NK-92 (cell line): ENCODE data around the gene GATB.
"Not testable (repeated sequence)": the region's sequence is repeated elsewhere in the genome, so short reads cannot be mapped to it uniquely, and the experiment has no call there.

ENCODE experiments used
- DNase-seq: peaks from one replicate; lab custom pipeline; 2025; ENCODE audit not compliant: unreplicated experiment; lab: John Stamatoyannopoulos, UW

The GATB gene

DNA sequence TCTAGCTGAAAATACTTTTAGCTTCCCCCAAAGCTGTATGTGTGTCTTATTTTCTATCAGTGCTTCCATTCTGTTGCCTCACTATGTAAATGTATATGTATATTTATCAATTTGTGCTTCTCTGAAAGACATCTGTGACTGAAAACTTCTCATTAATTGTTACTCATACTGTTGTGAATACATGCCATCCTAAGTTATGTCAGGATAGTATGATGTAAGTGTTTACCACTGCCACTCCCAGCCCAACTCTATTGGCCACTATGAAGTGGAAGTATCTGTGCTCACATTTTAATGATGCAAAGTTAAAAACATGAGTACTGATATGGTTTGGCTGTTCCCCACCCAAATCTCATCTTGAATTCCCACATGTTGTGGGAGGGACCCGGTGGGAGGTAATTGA is 24.4 kb downstream of the GATB start:
- no peak for DNase-seq

DNA sequence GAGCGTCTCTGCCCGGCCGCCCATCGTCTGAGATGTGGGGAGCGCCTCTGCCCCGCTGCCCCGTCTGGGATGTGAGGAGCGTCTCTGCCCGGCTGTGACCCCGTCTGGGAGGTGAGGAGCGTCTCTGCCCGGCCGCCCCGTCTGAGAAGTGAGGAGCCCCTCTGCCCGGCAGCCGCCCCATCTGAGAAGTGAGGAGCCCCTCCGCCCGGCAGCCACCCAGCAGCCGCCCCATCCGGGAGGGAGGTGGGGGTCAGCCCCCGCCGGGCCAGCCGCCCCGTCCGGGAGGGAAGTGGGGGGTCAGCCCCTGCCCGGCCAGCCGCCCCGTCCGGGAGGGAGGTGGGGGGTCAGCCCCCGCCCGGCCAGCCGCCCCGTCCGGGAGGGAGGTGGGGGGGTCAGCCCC is 29.1 kb downstream of the GATB start:
- not testable (repeated sequence) for DNase-seq

DNA sequence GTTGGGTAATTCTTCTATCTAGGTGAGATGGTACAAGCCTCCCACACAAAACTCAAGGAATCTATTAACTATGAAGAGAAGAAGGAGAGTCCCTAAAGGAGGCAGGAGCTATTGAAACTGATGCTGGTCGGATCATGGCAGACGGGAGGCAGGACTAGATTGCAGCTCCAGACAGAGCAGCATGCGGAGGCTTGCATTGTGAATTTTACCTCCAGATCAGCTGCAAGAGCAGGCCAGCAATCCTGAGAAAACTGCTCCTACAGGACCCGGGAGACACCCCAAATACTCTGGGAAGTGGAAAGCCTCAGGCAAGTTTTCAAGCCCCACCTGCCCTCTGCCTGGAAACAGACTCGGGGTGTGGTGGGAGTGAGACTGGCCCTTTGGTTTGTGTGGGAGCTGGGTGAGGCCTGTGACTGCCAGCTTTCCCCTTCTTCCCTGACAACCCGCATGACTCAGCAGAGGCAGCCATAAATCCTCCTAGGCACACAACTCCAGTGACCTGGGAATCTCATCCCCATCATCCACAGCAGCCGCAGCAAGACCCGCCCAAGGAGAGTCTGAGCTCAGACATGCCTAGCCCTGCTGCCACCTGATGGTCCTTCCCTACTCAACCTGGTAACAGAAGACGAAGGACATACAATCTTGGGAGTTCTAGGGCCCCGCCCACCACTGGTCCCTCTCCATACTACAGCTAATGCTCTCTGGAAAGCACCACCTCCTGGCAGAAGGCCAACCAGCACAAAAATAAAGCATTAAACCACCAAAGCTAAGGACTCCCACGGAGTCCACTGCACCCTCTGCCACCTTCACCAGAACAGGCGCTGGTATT is 30.9 kb downstream of the GATB start:
- no peak for DNase-seq

DNA sequence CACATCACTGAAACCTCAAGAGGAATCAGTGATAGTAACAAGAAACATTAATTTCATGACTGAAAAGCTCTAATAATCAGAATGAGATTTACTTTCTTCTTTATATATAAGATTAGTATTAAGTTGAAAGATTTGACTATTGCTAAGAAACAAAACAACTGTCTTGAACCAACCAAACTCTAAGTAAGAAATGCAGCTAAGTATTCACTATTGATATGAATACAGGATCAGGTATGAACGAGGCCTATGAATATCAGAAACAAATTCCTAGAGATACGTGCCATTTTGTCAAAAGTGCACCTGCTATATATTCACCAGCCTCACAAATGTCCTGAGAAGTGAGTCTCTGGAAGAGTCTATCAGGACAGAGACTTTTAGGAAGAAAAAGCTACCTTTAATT is 32.1 kb downstream of the GATB start:
- DNase-seq: no peak

DNA sequence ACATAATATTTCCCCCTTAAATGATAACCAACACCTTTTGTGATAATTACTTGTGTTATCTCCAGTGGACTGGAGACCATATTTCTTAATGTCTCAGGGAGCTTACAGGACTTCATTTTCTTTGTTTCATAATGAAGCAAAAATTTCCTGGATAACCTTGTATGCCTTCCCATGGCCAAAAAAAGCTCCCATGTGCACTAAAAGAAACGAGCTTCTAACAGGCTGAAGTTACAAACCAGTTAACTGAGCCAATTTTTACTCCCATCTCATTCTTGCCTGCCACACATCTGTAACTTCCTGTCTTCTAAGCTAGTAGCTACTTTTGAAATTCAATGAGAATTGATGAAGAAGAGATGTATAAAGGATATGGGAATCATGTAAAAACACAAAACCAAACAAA is 32.8 kb downstream of the GATB start:
- DNase-seq: no peak

DNA sequence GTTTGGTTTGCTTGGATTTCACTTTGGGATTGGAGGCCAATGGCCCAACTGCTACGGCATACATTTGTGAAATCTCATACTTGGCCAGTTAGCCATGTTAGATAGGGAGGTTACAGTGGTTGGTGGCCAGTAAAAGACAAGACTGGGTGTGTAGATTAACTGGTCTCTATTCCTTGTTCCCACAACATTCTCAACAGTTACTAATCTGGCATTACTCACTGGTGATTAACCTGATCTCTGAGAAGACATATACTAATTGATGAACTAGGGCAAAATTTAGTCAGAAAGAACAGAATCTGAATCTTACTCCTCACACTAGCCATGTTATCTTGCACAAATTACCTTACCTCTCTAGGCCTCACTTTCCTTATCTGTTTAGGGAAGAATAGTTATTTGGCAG is 33.4 kb downstream of the GATB start:
- DNase-seq: no peak

DNA sequence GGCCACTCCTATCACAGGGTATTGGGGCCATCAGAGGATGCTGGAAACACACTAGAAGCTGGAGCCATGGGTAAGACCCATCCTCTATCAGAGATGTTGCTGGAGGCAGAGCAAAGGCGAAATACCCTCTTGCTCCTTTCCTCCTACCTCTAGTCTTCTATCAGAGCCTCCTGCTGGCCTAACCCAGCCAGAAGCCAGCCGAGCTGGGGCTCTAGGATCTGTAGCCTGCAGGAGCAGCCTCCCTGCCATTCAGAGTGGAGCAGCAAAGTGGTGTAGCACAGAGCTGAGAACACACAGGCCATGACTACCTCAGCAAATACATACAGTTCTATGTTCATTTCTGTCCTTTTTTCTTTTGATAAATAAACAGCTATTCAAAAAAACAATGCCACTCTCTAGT is 35.7 kb downstream of the GATB start:
- no peak for DNase-seq

DNA sequence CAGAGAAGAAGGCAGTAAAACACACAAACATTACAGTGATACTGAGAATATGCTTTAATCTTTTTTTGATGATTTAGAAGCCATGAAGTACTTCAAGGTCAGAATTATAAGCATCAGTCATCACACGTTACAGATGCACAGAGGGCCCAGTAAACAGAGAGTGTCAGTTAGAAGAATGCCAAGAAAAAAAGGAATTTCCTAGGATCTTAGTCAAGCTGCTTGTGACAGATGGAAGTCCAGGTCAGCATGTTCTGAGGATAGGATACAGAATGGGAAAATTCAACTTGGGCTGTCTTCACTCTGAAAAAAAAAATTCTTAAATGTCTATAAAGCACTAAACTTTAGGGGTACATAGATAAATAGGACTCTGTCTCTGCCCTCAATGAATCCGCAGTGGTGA is 38.9 kb downstream of the GATB start:
- DNase-seq: no peak

DNA sequence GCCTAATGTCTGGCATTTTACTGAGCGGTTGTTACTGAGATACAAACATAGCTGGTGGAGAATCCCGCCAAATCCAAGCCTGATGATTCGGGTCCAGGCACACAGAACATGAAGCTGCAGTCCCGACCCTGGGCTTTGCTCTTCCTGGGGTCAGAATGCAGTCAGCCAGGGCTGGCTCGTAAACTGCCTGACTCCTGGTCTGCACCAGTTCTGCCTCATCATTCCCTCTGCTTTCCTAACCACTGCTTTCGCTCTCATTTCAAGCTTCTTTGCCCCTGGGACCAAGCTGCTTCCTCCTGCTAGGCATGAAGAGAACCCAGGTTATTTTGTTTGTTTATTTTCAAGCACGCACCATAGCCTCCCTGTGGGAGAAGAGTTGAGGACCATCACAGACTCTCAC is 39.3 kb downstream of the GATB start:
- DNase-seq: no peak

DNA sequence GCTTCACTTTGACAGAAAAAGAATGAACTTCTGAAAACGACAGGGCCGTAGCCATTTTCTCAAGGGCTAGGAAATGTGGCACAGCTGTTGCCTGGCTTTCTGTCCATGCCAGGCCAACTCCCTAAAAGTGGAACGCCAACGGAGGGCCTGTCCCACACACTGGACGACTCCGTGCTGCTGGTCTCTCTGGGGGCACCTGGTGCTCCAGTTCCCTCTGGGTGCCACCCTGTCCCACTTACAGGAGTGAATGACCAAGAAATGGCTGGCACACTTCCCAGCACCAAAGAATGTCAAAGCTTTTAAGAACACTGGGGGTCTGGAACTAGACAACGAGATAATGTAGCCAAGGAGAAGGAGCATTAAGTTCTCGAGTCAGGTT is 40.9 kb downstream of the GATB start:
- DNase-seq: no peak

DNA sequence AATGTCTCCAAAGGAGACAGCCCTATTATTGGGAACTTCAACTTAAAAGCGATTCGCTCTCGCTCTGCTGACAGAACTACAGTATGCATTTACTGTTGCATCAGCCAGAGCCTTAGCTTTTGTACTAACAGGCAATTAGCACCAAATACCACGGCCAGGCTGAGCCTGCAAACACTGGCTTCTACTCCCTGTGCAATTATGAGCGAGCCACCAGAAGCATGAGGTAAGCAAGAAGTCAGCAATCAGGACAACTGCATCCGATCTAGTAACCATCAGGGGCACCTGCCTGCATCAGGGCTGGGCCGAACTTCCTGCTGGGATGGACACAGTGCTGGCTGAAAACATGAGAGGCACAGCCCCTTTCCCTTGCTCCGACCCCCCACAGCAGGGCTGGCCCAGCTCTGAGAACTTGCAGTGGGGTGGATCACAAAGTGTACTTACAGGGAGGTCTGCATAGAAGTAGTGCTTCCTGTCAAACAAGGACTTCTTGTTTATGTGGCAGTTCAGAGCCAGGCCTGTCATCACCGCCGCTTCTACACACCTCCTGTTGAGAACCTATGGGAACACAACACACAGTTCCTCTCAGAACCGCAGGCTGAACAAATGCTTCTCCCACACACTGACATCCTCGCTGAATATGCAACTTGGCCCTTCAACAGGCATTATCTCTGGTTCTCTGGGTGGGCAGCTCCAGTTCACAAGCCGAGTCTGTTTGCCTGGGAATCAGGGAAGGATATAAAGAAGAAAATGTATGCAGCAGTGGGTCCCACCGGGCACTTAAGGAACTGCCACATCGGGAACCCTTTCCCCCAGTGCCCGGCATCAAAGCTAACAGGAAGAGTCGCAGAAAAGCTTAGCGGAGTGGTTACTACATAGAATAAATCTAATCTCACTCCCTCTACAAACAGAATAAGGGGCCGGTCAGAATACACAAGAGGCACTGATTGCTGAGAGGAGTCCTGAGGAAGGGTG is 41.5 kb downstream of the GATB start:
- no peak for DNase-seq

DNA sequence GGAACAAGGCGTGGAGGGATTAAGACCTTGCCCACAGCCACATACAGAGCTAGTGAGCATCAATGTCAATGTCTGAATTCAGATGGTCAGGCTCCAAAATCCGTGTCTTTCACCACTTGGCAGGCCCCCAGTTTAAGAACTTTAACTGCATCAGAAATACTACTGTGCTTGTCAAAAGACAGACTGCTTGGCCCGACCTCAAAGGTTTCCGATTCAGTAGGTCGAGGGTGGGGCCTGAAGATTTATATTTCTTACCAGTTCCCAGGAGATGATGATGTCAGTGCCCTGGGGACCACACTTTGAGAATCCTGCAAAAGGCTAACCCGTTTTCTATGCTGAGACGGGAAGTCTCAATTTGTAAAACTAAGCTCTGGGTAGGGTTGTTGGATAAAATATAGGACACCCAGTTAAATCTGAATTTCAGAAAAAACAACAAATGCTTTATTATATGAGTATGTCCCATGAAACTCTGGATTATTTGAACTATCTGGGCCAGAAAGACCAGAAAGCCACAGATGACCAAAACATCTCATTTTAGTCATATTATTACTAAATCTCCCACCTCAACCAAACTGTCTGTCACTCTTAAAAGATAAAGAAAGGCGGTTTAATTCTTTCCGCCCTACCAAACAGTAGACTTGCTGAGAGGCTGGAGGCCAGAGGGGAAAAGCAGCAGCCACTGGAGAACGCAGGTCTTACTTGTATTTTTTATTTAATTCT is 42.7 kb downstream of the GATB start:
- no peak for DNase-seq

DNA sequence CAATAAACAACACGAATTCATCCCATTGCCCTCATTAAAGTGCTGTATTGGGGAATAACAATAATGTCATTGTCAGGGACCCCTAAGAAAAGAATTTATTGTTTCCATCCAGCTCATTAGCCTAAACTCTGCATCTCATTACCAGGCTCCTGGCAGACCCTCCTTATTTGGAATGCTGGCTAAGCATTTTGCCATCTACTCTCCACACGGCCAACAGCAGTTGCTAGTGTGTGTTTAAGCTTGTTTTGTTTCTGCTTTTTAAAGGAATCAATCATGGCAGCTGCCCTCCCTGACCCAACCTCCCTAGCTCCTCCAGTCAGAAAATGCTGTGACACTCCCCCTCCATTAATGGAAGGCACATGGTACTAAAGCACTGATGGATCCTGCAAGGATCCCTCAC is 43.5 kb downstream of the GATB start:
- DNase-seq: no peak

DNA sequence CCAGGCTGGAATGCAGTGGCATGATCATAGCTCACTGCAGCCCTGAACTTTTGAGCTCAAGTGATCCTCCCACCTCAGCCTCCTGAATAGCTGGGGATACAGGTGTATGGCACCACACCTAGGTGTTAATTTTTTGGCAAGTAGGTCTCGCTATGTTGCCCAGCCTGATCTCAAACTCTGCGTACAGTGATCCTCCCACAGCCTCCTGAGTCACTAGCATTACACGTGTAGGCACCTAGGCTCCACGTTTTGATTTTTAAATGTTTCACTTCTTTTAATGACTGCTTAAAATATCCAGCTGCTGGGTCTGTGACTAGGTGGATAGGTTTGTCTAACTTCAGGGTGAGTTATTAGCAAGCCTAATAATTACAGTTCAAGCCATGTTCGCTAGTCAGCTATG is 44.5 kb downstream of the GATB start:
- no peak for DNase-seq

DNA sequence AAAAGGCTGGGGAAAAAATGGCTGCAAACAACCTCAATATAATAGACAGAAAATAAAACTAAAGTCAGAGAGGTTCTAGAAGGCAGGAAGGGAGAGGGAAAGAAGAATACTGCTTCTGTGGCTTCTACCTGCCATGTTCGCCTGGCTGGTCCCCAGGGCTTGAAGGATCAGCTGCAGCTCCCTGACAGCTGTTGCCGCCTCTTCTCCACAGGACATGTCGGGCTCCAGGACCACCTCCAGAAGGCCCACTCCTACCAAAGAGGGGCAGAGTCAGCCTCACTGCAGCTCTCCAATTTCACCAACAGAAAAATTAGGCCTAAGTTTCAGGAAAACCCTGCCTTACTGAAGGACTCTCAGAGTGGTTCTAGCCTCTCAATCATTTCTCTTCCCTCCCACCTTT is 44.9 kb downstream of the GATB start:
- no peak for DNase-seq

DNA sequence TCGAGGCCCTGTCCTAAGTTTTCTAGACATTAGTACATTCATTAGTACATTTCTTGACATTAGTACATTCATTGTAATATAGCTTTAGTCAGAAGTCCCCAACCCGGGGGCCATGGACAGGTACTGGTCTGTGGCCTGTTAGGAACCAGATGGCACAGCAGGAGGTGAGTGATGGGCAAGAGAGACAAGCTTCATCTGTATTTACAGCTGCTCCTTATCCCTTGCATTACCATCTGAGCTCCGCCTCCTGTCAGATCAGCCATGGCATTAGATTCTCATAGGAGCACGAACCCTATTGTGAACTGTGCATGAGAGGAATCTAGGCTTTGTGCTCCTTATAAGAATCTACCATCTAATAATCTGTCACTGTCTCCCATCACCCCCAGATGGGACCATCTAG is 48.0 kb downstream of the GATB start:
- DNase-seq: no peak

DNA sequence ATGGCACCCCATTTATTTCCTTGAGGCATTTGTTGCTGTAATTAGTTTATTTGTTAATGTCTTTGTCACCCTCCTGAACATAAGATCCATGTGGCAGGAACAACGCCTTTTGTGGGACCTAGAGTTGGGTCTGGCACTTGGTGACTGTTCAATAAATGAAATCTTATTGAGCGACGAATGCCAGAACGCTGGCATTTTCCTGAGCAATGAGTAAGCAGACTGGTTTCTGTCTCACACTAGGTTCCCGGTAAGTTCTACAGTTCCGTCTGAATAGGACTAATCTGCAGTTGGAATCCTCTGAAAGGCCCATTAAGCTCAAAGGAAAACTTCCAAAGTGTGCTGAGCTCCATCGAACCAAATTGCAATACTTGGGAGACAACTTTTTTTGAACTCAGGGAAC is 49.2 kb downstream of the GATB start:
- DNase-seq: no peak

DNA sequence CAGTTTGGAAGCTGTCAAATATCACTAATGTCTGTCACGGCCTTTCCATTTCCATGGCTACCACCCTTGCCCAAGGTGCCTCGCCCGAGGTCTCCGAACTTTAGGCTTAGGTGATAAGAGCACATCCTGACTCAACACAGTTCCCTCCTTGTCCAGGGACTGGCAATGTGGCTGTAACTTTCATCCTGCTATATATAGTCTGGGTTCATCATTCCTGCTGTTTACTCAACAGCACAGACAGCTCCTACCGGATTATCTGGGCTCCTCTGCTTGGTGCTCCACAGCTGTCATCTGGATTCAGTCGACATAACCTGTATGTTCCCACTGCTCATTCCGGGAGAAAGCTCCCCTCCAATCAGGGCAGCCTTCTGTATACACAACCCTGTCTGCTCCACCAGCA is 51.2 kb downstream of the GATB start:
- DNase-seq: no peak

DNA sequence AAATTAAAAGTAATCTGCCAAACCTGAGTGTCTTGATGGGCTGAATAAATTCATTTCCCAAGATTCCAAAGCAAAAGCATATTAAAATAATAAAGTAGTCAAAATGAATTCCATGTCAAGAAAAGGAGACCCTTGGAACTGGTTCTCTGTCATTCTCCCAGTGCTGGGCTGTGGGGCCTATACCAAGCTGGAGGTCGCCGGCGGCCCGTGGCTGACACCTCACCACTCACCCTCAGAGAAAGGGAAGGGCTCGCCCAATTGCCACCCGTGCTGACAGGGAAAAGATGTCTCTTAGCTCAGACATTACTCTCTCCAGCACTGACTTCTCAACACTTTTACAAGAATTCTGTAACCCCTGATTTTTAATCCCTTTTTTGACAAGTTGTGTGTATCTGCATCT is 51.7 kb downstream of the GATB start:
- no peak for DNase-seq

DNA sequence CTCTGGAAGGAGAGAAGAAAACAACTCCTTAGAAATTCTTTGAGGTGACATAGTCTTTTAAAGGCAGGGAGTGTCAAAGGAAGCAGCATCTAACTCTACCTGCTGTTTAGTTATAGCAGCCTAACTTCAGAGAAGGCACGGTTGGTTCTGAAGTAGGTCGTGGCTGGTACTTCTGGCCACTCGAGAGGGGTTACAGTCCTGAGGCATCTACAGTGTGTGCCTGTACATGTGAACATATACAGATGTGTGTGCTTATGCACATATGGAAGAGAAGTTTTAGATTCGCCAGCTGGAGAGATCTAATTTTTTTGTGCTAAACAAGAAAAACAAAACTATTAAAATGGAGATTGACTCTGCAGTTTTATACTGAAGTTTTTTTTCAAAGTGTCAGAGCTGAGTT is 52.7 kb downstream of the GATB start:
- no peak for DNase-seq

DNA sequence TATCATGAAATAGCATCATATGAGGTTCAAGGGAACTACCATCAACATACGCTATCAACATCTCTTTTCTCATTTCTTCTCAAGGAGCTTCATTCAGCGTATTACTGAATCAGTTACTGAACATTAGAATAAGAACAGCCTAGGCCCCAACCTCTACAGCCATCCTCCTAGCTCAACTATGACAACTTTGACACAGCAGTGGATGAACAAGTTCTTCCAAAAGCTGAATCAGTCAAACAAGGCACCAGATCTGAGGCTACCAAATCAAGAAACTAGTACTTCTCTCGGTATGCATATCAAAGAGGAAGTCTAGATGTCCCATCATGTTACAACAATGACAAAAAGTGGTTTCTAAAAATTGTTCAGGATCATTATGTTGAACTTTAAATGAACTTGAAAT is 57.4 kb downstream of the GATB start:
- no peak for DNase-seq

DNA sequence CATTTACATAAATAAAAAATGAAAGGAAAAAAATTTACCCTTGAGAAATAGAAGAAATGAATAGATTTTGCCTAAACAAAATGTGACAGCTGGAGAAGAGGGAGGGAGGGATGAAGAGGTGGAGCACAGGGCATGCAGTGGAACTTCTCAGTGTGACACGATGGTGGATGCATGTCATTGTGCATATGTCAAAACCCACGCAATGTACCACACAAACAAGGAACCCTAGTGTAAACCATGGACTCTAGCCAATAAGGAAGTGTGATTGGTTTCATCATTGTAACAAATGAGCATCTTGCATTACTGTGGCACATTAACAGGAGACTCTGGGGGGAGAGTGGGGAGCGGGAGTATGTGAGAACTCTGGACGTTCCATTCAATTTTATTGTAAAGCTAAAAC is 58.6 kb downstream of the GATB start:
- no peak for DNase-seq
